HG03457 (cell line): ENCODE results near the gene ATP2B3.

ENCODE experiments used
- ATAC-seq: cut with Tn5 transposase; IDR thresholded peaks from one replicate; pipeline ENCODE4 v1.9.1; 2021; ENCODE audit warnings: moderate number of reproducible peaks; ENCODE audit not compliant: unreplicated experiment

The ATP2B3 gene

DNA sequence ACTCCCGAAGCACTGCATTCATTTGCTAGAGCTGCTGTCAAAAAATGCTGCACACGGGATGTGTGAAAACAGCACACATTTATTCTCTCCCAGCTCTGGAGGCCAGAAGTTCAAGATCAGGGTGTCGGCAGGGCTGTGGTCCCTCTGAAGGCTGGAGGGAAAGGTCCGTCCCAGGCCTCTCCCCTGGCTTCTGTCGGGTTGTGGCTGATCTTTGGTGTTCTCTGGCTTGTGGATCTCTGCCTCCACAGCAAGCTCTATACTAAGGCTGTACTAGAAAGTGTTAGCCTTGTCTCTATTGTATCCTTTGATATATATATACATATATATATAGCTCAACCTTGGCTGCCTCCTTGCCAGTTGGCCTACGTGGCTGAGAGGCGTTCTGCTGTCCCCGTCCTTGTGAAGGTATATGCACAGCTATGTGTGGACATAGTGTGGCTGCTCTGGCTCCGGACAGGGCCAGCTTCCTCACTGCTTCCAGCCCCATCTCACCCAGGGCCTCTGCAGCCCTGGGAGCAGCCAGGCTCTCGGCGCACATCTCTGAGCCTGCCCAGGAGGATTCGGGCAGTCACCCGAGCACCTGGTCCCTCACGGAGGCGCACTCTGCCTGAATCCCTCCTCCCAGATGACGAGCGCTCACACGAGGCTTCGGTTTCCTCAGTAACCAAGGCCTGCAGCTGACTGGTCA lies 114.6 kb downstream of the ATP2B3 start:
- ATAC-seq = no peak
